Hematopoietic multipotent progenitor cell (in vitro differentiated cells): ENCODE data around the gene DRC3. TPM values are rescaled to one million over a fixed set of nuclear protein-coding genes. Genes with fewer than 3 reads are reported as not detected.

Source experiments
- DNase-seq, 3 donors: peaks; one replicate each; pipeline ENCODE4 v3.0.0-alpha.2; 2011 to 2015; ENCODE audit warnings: low read depth in 2 of 3, low spot score in 2 of 3
- total RNA-seq: library from RNA; depleted of rRNA; stranded (reverse); fragments of >200 nt; gene quantifications from one replicate; pipeline ENCODE4 v1.2.3, GENCODE V29; 2012

The DRC3 gene
- total RNA-seq, 1 donor = 1.3 TPM

DNA sequence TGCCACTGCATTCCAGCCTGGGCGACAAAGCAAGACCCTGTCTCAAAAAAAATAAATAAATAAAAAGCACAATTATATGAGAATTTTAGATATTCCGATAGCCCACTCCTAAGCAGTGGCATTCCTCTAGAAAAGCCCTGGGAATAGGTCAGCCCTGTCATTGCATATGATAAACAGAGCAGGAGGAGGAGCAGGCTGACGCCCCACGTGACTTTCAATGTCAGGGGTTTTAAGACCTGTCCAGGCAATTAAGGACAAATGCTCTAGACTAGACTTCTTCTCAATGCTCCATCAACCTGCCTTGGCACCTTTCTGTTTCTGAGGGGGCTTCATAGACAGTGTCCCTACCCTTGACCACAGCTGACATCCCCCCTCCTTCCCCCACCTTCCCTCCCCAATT, 8.0 kb upstream of the DRC3 start:
- no peak for DNase-seq

DNA sequence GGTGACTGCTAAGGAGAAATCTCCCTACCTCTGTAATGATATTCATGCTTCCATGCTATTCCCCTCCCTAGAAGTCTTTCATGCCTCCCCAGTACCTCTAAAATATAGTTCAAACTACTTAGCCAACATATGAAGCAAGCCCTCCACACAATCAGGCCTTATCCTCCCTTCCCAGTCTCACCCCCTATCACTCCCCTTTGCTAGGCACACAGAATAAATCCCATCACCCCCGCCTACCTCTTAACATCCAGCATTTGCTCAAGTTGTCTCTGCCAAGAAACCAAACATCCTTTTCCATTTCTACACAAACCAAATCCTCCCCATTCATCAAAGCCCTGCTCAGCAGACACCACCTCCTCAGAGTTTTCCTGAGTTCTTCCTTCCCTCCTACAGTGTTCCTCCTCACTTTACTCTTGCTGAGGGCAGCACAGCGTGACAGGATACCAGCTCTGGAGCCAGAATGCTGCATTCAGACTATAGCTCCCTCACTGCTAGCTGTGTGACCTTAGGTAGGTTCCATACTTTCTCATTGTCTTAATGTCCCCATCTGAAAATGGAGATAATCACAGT, 7.4 kb upstream of the DRC3 start:
- DNase-seq = no peak

DNA sequence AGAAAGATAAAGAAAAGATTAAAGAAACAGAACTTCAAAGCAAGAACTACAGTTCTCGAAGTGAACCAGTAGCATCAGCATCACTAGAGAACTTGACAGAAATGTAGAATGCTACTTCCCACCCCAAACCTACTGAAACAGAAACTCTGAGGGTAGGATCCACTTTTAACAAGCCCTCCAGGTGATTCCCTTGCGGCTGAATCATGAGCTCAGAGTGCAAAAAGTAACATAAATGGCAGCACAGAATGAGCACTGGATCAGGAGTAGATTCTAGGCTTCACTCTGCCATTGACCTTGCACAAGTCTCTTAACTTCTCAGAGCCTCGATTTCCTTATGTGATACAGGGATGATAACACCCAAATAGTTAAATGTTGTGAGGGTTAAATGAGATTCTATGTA, 6.3 kb upstream of the DRC3 start:
- no peak for DNase-seq

DNA sequence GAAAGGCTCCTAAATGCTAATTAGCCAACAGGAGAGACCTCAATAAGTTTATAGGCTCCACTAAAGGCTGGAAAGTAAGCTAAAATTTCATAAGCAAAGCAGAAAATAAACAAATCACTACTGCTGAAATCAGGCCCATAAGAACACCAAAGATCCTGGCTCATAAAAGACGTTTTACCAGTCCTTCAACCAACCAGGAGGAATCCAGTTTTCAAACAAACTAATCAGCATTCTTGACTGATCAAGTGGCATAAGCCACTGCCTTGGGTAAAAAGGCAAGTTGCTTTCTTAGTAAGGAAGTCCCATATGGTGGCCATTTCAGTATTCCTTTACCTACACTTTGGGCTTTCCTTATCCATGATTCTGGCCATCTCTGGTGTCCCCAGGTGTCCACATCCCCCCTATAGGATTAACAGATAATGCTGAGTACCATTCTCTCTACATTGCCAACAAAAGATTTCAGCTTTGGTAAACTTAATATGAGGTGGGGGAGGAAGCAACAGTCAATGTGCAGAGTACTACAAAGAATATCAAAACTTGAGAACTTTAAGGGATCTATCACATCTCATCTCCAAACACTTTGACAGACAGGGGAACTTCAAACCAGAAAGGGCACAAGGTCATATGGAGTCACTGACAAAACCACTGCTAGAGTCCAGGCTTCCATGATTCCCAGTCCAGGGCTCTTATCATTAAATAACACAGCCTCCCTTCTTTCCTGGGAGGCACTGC, 1.8 kb upstream of the DRC3 start:
- DNase-seq = no peak

DNA sequence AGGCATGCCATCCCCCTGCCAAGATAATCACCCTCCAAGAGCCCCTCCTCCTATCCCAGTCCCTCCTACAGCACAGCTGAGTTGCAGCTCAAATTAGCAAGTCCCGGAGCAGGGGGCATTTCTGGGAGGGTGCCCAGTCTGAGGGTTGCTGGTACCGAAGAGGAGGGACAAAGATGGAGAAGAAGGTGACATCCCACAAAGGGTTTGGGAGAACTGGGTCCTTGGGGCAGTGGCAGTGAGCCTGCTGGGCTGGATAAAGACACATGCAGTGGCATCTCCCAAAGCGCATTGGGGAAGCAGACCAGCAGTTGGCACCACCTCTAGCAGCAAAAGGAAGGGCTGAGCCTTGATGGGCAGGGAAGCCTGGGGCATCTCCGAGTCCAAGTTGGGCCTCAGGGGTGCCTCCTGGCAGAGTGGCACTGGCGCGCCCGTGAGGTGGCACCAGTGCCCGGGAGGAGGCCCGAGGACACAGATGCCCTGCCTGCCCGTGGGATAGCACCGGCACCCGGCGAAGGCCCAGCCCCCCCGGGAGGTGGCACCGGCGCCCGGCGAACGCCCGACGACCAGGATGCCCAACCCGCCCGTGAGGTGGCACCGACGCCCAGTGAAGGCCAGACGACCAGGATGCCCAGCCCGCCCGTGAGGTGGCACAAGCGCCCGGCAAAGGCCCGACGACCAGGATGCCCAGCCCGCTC, 1.1 kb upstream of the DRC3 start:
- peak in 1 of 3 donors; percentile 37 for DNase-seq

DNA sequence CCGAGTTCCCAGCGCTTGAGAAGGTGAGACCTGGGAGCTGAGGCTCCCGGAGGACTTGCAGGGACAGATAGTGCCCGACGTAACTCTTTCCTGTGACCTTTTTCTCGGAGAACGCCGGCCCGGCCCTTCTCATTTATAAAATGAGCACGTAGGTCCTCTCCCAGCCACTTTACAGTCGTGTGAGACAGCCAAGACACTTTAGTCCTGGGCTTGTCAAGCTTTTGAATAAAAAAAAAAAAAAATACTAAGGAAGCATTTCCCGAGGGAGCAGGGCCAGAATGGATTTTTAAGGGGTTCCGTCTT, 241 bp downstream of the DRC3 start:
- no peak for DNase-seq

DNA sequence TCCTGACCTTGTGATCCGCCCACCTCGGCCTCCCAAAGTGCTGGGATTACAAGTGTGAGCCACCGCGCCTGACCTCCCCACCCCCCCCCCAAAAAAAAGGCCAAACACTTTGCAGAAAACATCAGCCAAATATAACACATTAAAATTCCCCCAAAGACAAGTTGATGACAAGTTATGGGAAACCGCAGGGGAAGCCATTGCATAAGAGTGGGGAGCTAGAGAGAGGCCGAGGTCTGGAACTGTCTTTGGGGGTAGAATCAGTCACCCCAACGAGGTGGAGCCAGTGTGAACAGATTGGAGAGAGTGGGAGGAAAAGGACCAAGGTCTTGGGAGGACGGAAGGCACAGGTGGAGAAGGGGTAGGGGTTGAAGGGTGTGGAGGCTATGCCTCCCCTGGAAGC, 2.8 kb downstream of the DRC3 start:
- DNase-seq = peak in 1 of 3 donors; percentile 13

DNA sequence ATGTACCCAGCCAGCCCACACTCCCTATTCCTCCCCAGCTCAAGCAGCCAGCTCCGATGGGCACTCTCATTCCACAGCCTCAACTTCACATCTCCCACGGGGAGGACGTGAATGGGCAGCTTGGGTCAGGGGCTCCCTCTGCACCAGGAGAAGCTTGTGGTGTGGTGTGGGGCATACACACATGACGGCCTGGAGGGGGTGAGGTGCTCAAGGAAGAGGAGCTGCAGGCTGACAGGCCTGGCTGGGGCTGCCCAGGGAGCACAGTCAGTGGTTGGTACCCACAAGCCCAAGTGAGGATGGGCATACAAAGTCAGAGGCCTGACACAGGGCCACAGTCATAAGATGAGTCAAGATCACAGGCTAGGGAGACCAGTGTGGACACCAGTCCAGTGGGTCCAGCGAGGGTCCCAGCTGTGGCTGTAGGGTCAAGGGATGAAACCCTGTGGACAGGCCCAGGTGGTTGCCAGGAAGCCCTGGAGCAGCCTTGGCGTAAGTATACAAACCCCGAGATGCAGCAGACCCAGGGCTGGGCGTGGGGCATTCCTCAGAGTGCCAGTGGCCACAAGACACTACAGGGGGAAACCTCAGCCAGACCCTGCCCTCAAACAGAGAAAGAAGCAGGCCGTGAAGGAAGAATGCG, 4.4 kb downstream of the DRC3 start:
- no peak for DNase-seq

DNA sequence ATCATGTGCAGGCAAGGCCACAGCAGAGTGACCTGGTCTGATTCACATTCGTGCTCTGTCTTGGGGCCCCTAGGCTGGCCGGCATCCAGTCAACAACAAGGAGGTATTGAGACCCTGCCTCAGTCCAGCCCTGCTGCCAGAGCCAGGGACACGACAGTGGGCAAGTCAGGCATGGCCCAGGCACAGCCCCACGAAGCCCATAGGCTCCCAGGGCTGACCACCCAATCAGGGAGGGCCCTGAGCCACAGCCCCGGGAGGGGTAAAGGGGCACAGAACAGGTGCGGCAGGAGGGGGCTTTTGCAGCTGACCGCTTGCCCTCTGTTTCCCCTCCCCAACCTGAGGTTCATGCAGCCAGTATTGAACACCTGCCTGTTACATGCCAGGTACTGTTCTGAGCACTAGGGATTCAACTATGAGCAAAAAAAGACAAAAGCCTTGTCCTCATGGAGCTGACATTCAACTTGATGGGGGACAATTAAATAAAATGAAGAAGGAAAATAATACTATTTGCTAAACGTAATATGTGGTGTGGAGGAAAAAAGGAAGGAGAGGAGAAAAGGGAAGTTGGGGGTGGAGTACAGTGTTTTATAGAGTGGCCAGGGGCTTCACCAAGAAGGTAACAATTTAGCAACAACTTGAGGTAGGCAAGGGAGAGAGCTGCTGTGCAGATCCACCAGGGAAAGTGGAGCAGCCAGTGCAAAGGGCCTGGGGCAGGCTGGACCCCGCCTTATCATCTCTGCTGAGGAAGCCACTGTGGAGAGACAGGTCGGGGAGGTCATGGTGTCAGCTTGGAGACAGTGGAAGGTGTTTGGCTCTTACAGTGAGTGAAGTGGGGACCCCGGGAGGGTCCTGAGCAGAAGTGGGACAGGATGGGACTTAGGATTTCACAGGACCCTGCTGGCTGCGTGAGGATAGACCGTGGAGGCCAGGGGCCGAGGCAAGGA, 6.1 kb downstream of the DRC3 start:
- DNase-seq = peak in 1 of 3 donors; percentile 44

DNA sequence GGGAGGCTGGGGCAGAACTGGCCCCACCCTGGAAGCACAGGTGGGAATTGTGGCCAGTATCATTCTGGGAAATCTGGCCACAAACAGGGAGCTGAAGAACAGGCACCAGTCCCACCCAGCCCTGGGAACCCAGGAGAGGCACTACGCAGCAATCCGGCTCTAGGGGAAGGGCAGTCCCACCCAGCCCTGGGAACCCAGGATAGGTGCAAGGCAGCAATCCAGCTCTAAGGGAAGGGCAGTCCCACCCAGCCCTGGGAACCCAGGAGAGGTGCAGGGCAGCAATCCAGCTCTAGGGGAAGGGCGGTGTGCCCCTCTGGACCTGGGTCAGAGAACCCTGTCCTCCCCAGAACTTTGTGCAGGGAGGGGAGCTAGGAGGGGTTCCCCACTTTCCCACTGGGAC, 7.1 kb downstream of the DRC3 start:
- DNase-seq = no peak

DNA sequence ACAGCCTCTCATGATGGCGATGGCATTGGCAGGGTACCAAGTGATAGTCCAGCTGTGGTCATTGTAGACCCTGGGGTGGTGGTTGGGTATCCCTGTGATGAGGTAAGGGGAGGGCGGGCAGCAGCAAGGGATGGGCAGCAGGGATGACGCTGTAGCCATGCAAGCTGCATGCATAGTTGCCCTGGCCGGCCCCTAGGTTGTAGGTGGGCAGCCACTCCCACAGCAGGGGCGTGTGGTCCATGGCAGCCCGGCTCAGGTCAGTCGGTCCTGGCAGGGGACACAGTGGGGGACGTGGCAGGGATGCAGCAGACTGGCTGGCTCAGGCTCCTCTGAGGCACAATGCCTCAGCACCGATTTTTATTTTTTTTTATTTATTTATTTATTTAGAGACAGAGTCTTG, 8.7 kb downstream of the DRC3 start:
- DNase-seq = no peak

DNA sequence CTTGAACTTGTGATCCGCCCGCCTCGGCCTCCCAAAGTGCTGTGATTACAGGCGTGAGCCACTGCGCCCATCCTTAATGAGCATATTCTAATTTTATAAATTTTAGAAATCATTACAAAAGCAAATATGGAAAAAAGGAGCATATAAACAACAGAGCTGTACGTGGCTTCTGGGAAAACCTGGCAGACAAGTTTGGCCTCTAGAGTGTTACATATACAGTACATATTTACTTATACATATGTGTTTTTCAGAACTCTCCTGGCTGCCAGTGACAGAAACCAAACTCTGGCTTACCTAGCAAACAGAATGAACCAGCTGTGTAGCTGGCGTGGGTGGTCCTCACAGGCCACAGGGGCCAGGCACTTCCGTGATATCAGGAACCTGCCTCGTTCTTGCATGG, 10.1 kb downstream of the DRC3 start:
- DNase-seq = no peak

DNA sequence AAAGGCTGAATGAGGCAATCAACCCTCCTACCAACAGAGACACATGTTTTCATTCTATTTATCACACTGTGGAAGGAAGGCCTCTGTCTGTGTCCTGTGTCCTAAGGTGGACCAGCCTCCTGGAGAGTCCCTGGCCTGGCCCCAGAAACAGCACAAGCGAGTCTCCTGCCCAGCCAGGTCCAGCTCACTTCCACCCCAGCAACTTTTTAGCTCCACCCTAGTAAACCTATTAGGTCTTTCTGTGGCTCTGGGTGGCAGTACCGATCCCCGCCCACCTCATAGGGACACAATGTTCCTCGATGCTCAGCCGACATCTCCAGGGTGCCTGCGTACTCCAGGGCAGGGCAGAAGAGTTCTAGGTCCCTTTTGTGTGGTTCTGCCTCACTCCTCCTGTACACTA, 10.7 kb downstream of the DRC3 start:
- no peak for DNase-seq

DNA sequence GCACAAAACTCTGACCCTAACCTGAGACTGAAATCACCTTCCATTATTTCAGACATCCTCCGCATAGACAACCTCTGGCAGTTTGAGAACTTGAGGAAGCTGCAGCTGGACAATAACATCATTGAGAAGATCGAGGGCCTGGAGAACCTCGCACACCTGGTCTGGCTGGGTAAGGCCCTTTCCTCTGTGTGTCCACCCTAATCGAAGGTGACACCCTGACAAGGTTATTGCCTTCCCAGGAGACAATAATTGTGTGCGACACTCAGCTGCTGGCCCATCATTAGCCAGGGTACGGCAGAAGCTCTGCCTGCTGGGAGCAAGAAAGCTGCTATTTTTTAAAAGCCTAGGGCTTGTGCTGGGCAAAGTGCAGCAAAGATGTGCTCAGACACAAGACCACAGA, 11.1 kb downstream of the DRC3 start:
- DNase-seq = no peak

DNA sequence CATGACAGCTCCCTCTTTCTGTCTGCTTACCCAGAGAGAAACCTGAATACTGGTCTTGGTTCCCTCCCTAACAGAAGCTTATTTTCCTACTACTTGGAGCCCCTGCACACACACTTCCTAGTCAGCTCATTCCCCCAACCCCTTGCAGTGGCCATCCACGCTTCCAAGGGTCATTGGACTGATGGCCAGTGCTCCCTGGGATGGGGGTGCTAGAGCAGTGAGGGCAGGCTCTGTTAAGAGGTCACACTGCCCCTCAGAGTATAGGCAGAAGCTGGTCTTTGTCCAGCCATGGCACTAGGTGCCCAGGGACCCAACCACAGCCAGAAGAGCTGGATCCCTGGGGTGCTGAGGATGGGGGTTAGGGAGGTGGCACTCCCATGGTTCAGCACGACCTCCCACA, 12.5 kb downstream of the DRC3 start:
- no peak for DNase-seq

DNA sequence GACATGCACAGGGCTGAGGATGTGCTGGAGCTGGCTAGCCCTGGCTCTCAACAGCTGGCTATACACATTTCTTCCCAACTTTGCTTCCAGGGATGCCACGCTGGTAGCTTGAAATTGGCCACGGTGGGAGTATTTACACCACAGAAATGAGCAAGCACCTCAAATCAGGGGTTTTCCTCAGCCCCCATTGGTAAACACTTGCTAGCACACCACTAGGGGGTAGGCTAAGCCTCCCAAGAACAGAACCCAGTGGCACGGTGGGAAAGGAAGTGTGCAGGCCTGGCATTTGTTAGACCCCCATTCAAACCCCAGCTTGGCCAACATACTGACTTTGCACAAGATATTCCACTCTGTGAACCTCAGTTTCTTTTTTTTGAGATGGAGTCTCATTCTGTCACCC, 12.9 kb downstream of the DRC3 start:
- peak in 1 of 3 donors; percentile 26 for DNase-seq

DNA sequence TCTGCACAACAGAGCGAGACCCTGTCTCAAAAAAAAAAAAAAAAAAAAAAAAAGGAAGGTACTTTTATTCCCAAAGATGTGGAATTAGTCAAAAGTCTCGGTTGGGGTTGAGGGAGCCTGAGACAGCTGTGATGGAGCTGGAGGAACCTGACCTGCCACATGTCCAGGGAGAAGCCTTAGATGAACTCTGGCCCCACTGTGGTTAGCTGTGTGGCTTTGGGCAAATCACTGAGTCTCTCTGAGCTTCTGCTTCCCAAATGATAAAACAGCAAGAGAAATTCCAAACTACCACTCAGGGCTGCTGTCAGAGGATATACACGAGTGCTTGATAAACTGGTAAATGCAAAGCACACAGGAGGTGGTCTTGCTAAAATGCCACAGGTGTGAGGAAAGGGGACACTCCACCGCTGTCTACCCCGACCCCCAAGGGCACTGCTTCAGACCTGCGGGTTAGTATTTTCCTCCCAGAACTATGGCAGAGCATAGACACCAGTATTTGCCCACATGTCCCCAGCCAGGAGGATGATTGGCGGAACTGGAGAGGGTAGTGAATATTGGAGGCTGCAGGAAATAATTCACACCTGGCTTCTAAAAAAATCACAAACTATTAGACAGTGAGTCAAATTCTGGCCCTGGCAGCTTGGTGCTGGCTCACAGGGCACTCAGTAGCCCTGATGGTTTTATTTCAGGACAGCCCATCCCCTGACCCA, 14.7 kb downstream of the DRC3 start:
- DNase-seq = no peak

DNA sequence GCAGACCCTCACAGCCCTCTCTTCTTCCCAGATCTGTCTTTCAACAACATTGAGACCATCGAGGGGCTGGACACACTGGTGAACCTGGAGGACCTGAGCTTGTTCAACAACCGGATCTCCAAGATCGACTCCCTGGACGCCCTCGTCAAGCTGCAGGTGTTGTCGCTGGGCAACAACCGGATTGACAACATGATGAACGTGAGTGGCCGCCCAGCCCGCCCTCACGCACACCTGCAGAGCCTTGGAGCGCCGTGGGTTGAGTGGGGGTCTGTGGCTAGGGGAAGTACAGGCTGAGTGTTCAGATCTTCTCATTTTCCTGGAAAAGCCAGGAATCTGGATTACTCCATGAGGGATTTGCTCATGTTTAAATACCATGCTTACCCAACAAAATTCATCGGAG, 15.2 kb downstream of the DRC3 start:
- DNase-seq = no peak

DNA sequence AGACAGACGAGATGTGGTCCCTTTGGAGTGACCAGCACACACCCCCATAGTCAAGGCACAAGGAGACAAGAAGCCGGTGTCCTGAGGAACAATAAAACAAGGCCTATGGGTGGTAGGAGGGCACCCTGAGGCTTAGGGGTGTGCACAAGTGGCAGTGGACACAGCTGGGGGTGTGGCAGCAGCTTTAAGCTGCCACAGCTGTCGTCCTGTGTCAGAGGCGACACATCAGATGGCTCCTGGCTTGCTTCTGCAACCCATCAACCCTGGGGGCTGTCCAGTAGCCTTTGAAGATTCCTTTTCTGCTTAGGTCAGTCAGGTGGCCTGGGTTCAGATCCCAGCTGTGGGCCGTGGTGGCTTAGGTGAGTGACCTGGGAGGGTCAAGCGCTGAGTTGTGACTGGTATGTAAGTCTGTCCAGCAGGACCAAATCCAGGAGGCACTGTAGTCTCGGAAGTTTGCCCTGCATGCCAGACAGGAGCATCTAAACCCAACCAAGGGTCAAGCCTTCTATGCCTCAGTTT, 15.8 kb downstream of the DRC3 start:
- DNase-seq = no peak

DNA sequence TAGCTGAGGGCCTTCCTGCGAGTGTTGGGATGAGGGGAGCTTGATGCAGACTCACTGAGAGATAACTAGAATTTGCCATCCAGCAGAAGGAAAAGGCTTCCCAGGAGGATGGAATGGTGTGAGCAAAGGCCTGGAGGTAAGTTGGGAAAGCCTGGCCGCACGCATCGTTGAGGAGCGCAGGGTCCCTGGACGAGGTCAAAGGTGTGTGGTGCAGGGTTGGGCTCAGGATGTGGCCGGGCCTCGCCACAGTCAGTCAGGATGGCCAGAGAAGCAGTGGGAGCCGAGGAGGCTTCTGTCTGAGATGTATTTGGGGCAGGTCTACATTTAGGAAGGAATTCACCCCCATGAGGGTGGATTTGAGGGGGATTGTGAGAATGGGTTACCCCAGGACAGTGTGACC, 16.4 kb downstream of the DRC3 start:
- DNase-seq = no peak
